Urinary bladder (tissue), 4 donors: ENCODE measurements around the gene SPATA7. TPM values are rescaled to one million over a fixed set of nuclear protein-coding genes. Genes with fewer than 3 reads are reported as not detected.

Source experiments
- DNase-seq: peaks from one replicate; pipeline ENCODE4 v3.0.0-alpha.2; 2015; ENCODE audit errors: extremely low spot score
- H3K27ac ChIP-seq: one replicate; pipeline ENCODE4 v1.5.1; 2013; ENCODE audit warnings: low read depth, mild to moderate bottlenecking, moderate library complexity
- H3K36me3 ChIP-seq: one replicate; pipeline ENCODE4 v1.6.1; 2013; ENCODE audit warnings: mild to moderate bottlenecking, moderate library complexity; ENCODE audit not compliant: insufficient read depth
- H3K4me1 ChIP-seq: one replicate; pipeline ENCODE4 v1.6.1; 2013; ENCODE audit warnings: mild to moderate bottlenecking, moderate library complexity; ENCODE audit not compliant: insufficient read depth
- H3K4me3 ChIP-seq: one replicate; pipeline ENCODE4 v1.5.1; 2013; ENCODE audit warnings: low read depth, low read length
- WGBS: extraction: QIAGEN DNeasy Blood & Tissue Kit; methylation state at CpG from one replicate; pipeline ENCODE4 v1.1.7; 2013; 5-methylcytosine and 5-hydroxymethylcytosine counted together
- polyA plus RNA-seq: library from polyadenylated mRNA; stranded (reverse); fragments of 200-250 nt; gene quantifications from one replicate; pipeline ENCODE4 v1.2.3, GENCODE V29; 2013
- total RNA-seq: library from RNA; depleted of rRNA; stranded (reverse); fragments of >200 nt; gene quantifications from one replicate; pipeline ENCODE4 v1.2.3, GENCODE V29; 2014
- donor health status: healthy with polysubstance abuse.
- donor health status: healthy.

Gene SPATA7
- total RNA-seq (46.8 TPM), polyA plus RNA-seq (7.7 TPM)

GRCh38 chr14:88385212-88386101 is at the start of gene SPATA7:
TSS of gene SPATA7 (plus strand) at chr14:88385657. CDS start at chr14:88385819, 162 bp downstream.
- Histone ChIP-seq H3K4me1 (peaks cover 2% of the 10 kb centered on the region), H3K36me3 (no peaks in the 10 kb centered on the region)

GRCh38 chr14:88340357-88340756 is 45.1 kb upstream of the SPATA7 start:
- Histone ChIP-seq H3K4me1 (no peaks in the 10 kb centered on the region), H3K27ac (no peak overlapping the region), H3K4me3 (no peak overlapping the region), H3K36me3 (no peaks in the 10 kb centered on the region)
- no peak for DNase-seq

More at GRCh38 chr14:88385212-88386101, at the start of gene SPATA7:
- peak; percentile 82 for DNase-seq
- under 1% methylated on average over 50 of the region's 50 CpGs for WGBS
- Histone ChIP-seq H3K27ac (peak within 1 kb of the TSS; percentile 61), H3K4me3 (peak within 1 kb of the TSS; percentile 65)

GRCh38 chr14:88342980-88343379 is 42.5 kb upstream of the SPATA7 start:
- WGBS = 96% methylated on average over 2 of the region's 2 CpGs
- no peaks in the 10 kb centered on the region for H3K4me1 ChIP-seq
- DNase-seq = no peak
- H3K4me3 ChIP-seq = no peak overlapping the region
- no peaks in the 10 kb centered on the region for H3K36me3 ChIP-seq
- no peak overlapping the region for H3K27ac ChIP-seq

- WGBS = 55% methylated on average over 5 of the region's 5 CpGs
- DNase-seq = no peak
- Histone ChIP-seq H3K4me1 (no peaks in the 10 kb centered on the region), H3K27ac (no peak overlapping the region), H3K4me3 (no peak overlapping the region), H3K36me3 (no peaks in the 10 kb centered on the region)
Observed at GRCh38 chr14:88346048-88346639, 39.3 kb upstream of the SPATA7 start.

- Histone ChIP-seq H3K36me3 (no peaks in the 10 kb centered on the region), H3K4me3 (no peak overlapping the region), H3K27ac (no peak overlapping the region), H3K4me1 (no peaks in the 10 kb centered on the region)
- WGBS = 50% methylated on average over 3 of the region's 3 CpGs
- DNase-seq = no peak
Observed at GRCh38 chr14:88348546-88348945, 36.9 kb upstream of the SPATA7 start.

GRCh38 chr14:88351966-88352691 is 33.3 kb upstream of the SPATA7 start:
- no peak for DNase-seq
- H3K27ac ChIP-seq = no peak overlapping the region
- 26% methylated on average over 4 of the region's 4 CpGs for WGBS
- H3K36me3 ChIP-seq = no peaks in the 10 kb centered on the region
- no peak overlapping the region for H3K4me3 ChIP-seq
- H3K4me1 ChIP-seq = no peaks in the 10 kb centered on the region

- 35% methylated on average over 3 of the region's 3 CpGs for WGBS
- H3K4me1 ChIP-seq = no peaks in the 10 kb centered on the region
- H3K27ac ChIP-seq = no peak overlapping the region
- DNase-seq = no peak
- no peak overlapping the region for H3K4me3 ChIP-seq
- H3K36me3 ChIP-seq = no peaks in the 10 kb centered on the region
Observed at GRCh38 chr14:88352698-88353097, 32.8 kb upstream of the SPATA7 start.

- no peak overlapping the region for H3K27ac ChIP-seq
- no peak overlapping the region for H3K4me3 ChIP-seq
- H3K4me1 ChIP-seq = no peaks in the 10 kb centered on the region
- 84% methylated on average over 3 of the region's 3 CpGs for WGBS
- DNase-seq = no peak
- no peaks in the 10 kb centered on the region for H3K36me3 ChIP-seq
Observed at GRCh38 chr14:88354358-88354757, 31.1 kb upstream of the SPATA7 start.

- Histone ChIP-seq H3K4me3 (no peak overlapping the region), H3K36me3 (no peaks in the 10 kb centered on the region), H3K4me1 (no peaks in the 10 kb centered on the region), H3K27ac (no peak overlapping the region)
- WGBS = 62% methylated on average over 2 of the region's 2 CpGs
- DNase-seq = no peak
Observed at GRCh38 chr14:88359500-88359899, 26.0 kb upstream of the SPATA7 start.

- 69% methylated on average over 4 of the region's 4 CpGs for WGBS
Observed at GRCh38 chr14:88363644-88364043, 21.8 kb upstream of the SPATA7 start.

GRCh38 chr14:88364710-88365413 is 20.6 kb upstream of the SPATA7 start:
- Histone ChIP-seq H3K4me3 (no peak overlapping the region), H3K27ac (no peak overlapping the region), H3K36me3 (no peaks in the 10 kb centered on the region), H3K4me1 (no peaks in the 10 kb centered on the region)
- DNase-seq = no peak
- 61% methylated on average over 4 of the region's 4 CpGs for WGBS

More at GRCh38 chr14:88363644-88364043, 21.8 kb upstream of the SPATA7 start:
- no peaks in the 10 kb centered on the region for H3K4me1 ChIP-seq
- DNase-seq = no peak
- no peak overlapping the region for H3K4me3 ChIP-seq
- no peak overlapping the region for H3K27ac ChIP-seq
- no peaks in the 10 kb centered on the region for H3K36me3 ChIP-seq

- no peaks in the 10 kb centered on the region for H3K36me3 ChIP-seq
- H3K4me3 ChIP-seq = no peak overlapping the region
- DNase-seq = no peak
- no peaks in the 10 kb centered on the region for H3K4me1 ChIP-seq
- WGBS = 48% methylated on average over 1 of the region's 1 CpG
- no peak overlapping the region for H3K27ac ChIP-seq
Observed at GRCh38 chr14:88369496-88369895, 16.0 kb upstream of the SPATA7 start.

GRCh38 chr14:88379706-88380343 is 5.6 kb upstream of the SPATA7 start:
- H3K4me1 ChIP-seq = no peaks in the 10 kb centered on the region
- WGBS = 62% methylated on average over 5 of the region's 5 CpGs
- no peak overlapping the region for H3K4me3 ChIP-seq
- H3K27ac ChIP-seq = no peak overlapping the region
- no peaks in the 10 kb centered on the region for H3K36me3 ChIP-seq
- no peak for DNase-seq
